NOMO-1 (cell line): ENCODE data around the gene RELCH.
A peak's percentile ranks its signal among the peaks of the same experiment; 100 is the strongest.

ENCODE experiments used
- DNase-seq, 2 experiments: peaks; one replicate each; lab custom pipeline; 2025; ENCODE audit not compliant: unreplicated experiment in 2 of 2; lab: John Stamatoyannopoulos, UW

Gene RELCH

DNA sequence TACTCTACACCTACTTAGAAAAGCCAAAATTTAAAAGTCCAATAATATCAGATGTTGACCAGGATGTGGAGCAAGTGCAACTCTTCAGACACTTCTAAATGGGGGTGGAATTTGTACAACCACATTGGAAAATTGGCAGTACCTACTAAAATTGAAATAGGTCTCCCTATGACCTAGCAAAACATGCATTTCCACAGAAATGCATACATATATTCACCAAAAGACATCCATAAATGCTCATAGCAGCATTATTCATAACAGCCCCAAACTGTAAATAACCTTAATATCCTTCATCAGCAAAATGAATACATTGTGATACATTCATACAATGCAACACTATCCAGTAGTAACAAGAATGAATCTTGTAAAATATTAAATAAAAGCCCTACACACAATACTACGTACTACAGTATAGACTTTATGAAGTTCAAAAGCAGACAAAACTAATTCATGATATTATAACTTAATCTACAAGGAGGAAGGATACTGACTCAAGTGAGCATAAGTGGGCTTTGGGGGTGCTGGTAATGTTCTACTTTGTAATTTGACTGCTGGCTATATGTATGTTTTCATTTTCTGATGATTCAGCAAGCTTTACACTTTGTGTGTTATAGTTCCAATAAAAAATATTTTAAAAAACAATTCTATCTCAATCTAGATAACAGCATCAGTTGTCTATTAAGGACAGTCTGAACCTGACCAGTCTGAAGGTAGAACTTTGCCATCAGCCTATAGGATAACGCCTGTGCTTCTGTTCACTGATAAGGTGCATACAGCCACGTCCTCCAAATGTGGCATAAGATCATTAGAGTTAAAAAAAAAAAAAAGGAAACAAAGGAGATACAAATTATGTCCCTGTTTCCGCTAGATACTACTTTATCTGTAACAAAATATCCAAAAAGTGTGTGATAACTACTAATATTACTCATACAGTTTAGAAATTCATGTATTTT is 131.4 kb downstream of the RELCH start:
- DNase-seq: no peak

DNA sequence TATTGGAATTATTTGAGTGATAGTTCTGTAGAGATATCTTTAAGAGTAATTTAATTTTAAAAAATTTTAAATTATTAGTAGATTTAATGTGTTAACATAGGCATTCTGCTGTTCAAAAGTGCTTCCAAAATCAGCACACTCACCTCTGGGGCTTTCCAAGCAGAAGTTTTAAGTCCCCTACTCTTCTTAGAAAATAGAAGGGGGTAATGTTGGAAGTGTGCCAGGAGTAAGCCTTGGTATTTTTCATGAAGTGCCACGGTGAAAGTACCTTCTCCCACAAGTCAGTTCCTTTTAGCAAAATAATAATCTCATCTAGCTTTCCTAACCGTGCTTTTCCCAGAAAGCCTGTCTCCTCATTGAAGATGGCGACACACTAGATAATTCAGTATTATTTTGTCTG is 134.1 kb downstream of the RELCH start:
- DNase-seq: no peak

DNA sequence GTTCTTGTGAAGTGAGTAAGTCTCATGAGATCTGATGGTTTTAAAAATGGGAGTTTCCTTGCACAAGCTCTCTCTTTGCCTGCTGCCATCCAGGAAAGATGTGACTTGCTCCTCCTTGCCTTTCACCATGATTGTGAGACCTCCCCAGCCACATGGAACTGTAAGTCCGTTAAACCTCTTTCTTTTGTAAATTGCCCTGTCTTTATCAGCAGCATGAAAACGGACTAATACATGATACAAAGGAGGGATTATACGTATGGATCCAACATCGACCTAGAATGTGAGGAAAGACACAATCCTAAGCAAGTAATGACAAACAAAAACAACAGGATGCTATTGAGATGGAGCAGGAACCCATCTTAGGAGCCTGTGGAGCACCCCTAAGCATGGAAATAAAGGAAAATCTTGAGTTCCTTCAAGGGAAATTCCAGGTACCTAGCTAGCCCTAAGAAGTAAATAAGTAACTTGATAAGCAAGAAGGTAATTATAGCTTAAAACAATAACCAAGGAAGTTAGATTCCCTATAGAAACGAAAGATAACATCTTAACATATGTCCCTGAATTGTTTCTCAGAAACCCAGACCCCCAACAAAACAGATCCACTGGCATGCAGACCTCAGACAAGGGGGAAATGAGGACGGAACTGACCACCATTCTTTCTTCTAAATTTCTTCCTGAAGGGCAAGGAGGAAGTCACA is 136.6 kb downstream of the RELCH start:
- no peak for DNase-seq

DNA sequence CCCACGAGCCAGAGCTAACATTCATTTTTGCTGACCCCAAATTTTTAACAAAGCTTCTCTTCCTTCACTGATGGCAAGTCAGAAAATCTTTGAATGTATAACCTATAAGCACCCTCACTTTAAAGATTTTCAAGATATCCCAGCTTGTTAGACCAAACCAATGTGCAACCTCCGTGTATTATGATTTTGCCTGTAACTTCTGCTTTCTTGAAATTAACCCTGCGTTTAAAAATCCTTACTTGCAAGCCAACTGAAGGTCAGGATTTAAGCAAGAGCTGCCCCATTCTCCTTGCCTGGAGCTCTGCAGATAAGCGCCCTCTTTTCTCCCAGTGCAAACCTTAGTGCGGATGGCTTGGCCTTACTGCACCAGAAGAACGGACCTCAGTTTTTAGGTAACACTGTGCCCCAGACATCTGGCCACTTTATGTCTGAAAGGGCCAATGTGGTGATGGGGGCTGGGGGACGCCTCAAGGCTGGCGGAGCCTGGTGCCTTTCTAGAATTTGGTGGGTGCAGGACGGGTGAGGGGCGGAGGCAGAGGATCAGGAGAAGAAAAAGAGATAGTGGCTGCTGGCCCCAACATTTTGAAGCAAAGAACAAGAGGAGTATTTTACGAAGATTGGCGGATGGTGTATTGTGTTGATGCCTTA is 137.2 kb downstream of the RELCH start:
- peak; percentile 41 to 75 for DNase-seq

DNA sequence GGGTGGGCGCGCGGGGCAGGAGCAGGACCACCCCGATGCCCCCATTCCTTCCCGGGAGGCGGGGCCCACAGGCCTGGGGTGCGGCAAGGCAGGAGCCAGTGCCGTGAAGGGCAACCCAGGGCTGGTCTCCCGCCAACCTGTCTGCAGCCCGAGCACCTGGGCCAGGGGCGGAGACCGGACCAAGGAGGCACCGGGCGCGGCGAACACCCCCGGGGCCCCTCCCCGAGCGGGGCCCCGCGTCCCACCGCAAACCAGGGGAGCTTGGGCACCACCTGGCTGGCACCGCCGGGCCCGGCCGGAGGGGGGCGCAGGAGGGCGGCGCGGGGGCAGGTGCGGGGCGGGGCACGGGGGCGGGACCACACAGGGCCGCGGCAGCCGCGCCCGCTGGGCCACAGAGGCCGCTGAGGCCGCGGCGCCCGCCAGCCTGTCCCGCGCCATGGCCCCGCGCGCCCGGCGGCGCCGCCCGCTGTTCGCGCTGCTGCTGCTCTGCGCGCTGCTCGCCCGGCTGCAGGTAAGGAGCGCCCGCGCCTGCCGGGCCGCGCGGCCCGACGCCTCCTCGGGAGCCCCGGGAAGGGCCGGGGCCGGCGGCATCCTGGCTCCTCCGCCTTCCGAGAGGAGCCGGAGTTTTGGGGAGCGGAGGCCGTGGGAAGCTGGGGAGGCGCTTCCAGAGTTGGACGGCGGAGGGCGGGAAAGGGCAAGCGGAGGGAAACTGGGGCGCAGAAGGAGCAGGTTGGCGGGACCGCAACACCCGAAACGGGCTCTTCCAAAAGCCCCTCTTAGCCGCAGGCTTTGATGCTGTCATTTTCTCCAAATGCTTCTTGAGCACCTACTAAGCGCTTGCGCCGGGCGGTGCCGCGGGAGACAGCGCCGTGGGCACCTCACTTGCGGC is 138.1 kb downstream of the RELCH start, which contains the start of gene TNFRSF11A:
TSS of gene TNFRSF11A (plus strand) at position 394 of the 889 bp plus-strand sequence. CDS start at position 437, 43 bp downstream.
- DNase-seq: peak; percentile 11 to 63

DNA sequence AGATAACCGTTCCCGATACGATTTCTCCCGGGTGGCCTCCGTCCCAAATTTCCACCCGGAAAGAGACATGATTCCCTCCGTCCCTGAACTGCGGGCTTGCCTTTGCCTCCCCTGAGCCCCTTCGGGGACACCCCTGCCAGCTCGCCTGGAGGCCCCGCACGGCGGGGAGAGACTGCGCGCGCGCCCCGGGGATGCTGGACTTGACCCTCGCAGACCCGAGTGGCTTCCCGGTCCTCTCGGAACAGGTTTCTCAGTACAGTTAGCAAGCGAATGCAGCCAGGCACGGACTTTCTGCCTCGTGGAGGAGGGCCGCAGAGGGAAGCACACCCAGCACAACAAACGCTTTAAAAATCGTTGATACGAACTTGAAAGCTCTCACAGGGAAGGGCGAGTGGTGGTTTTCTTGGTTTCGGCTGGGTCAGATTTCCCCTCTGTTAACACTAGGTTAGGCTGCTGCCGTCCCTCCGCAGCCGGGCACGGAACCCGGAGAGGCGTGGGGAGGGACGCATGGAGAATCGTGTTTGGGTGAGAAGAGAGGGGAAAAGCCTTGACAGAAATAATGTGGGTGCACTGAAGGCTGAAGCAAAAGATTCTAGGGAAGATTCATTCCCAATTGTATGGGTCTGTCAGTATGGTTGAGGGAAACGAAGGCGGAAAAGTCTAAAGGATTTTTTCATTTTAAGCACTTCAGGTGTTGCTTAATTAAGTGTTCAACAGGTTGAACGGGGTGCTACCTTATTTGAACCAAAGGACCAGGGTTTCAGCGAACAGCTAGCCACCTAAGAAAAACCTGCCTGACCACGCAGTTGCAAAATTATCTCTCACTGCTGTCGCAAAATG is 139.0 kb downstream of the RELCH start:
- DNase-seq: peak in 1 of 2 experiments; percentile 17

DNA sequence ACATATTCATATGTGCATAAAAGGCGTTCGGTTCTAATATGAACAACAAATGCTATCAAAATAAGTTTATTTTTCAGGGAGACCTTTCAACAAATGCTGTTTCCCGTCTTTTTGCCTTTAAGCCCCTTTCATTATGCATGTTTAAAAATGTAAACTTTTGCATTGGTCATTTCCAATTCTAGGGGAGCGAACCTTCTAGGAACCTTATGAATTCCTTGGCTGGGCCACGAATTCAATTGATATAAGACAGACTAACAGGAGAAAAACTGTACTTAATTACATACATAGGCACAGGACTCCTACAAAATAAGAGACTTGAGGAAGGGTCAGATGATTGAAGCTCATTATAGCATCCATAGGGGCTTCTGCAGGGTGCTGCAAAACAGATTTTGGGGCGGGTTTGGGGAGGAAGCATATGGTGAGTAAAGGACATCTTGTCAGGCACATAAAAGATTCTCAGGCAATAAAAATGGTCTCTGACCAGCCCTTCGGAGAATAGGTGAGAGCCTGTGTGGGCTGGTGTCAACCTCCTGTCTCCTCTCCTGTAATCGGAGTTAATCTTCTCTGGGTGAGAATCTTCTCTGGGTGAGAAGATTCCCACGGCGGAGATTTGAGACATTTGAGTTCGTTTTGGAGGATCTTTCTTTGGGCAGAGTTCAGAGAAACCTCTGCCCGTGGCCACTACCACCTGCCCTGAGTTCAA is 139.7 kb downstream of the RELCH start:
- DNase-seq: no peak

DNA sequence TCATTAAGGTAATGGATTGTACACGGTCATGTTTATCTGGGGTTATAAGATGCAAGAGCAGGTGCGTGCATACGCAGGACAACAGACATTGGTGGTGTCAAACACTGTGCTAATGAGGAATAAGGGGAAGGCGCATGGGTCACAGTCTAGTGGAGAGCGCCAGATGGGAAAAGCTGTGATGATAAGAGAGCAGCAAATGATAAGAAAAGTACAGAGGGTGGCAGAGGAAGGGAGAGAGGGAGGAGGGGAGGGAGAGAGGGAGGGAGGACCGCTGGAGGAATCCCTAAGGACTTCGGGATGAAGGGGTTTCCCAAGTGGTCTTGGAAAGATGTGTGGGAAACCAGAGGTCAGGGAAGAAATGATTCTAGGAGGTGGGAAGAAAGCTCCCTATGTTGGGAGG is 140.9 kb downstream of the RELCH start:
- DNase-seq: no peak

DNA sequence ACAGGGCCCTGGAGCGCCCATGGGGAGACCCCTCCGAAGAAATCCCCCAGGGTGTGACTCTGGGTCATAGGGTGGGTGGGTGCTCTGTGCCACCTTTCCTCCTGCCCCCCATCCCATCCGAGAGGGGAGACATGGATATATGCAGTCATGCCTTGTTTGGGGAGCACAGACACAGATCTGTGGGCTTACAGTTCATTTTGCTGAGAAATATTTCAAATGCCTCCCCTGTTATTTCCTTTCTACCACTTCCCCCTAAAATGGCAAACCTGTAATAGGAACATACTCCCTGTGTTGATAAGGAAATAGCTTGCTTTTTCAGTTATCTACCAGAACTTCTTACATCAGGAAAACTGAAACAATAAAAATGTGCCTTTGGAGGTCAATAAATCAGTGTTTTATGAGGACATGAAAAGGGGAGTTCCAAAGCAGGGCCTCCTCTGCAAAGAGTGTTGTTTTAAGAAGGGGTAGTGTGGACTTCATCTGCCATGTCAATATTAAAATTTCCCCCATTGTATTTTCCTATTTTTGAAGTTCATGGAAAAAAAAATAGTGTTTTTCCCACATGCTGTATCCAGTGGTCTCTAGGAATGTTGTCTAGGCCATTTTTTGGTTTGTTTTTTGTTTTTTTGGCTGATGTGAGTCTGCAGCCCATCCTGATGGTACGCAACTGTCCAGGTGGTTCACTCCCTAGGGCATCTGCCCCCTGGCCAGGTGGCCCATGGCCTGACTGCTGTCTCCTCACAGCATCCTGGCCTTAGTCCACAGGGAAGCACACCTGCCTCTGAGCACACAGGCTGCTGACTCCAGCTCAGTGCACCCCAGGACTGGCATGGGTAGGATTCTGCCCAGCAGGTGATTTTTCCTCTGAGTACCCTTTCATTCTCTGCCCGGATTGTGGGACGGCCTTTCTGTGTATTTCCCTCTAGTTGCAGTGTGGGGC is 141.8 kb downstream of the RELCH start:
- DNase-seq: no peak

DNA sequence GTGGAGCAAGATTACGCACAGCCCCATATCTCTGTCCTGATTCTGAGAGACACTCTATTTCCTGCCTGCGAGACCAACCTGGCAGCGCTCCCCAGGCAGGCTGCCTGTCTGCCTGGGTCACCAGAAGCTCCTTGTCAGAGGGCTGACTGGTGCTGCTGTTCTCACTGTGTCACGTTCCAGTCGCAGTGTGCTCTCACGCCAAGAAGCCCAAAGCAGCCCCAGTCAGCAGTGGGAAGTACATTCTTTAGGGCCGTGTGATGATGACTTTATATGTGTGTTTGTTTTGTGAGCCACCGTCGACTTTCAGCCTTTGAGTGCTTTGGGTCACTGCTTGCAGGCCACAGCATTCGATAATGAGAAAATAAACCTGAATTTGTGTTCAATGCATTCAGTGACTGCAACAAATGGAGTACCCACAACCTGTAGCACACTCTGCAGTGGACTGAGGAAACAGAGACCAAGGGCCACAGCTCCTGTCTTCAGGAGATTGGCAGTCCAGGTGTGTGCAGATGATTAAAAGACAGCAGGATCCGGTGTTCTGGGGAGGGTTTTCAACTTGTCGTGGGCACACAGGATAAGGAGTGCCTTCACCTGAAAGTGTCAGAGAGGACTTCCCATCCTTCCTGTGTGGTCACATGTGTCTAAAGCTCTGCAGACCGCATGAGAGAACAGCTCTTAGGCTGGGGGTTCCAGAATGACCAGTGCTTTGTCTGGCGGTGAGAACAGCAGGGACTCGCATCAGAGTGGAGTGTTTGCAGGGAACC is 142.8 kb downstream of the RELCH start:
- no peak for DNase-seq

DNA sequence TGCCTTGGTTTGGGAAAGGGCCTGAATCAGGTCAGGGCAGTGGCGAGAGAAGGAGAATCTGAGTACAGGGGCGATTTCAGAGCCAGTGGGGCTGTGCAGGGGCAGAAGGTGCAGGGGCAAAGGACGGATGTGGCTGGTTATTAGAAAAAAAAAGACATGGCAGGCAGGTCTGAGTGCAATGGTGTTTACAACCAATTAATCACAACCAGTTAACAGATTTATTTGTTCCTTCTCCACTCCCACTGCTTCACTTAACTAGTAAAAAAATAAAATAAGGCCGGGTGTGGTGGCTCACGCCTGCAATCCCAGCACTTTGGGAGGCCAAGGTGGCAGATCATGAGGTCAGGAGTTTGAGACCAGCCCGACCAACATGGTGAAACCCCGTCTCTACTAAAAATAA is 143.6 kb downstream of the RELCH start:
- DNase-seq: no peak

DNA sequence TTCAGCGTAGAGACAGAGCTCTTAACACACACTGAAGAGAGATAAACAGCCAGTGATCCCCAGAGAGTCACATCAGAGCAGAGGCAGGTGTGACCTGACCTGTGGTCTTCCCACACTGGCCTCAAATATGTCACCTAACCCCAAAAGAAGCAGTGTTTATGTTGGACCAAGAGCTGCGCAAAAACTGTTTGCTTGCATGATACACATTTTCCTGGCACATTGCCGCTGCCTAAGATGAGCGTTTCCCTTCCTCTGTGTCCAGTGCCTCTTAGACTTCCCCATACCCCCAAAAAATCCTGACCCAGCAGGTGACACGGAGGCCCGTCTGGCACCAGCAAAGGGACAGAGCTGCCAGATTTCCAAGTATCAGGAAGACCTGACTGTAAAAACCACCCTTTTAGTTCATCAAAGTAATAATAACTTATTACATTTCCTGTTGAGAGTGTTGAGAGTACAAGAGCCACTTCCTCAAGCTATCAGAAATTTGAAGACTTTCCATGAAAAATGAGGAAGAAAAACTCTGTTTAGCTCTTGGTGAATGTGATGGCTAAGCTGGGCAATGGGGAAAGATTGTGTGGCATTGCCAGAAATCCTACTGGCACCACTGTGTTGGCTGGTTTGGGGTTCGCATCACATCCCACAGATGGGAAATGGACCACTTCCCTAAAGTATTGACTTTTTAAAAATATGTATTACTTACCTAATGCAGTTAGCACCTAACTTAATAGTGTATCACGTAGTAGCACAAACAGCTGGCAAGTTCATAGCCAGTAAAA is 144.7 kb downstream of the RELCH start:
- peak in 1 of 2 experiments; percentile 51 for DNase-seq

DNA sequence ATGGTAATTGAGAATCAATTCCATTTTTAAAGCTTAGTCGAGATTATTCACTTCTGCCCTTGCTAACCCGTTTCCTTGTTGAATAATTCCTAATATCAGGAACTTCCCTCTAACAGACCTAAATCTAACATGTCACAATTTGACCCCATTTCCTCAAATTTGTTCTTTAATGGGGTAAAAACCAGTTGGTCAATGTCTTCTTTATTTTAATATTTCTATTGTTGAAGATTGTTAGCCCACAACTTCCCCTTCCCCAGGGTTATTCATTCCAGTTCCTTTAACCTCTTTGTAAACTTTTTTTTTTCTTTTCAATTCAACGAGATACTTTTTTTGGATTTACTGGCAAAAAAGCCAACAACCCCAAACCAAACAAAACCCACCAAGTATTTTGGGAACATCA is 145.4 kb downstream of the RELCH start:
- DNase-seq: peak; percentile 11 to 56

DNA sequence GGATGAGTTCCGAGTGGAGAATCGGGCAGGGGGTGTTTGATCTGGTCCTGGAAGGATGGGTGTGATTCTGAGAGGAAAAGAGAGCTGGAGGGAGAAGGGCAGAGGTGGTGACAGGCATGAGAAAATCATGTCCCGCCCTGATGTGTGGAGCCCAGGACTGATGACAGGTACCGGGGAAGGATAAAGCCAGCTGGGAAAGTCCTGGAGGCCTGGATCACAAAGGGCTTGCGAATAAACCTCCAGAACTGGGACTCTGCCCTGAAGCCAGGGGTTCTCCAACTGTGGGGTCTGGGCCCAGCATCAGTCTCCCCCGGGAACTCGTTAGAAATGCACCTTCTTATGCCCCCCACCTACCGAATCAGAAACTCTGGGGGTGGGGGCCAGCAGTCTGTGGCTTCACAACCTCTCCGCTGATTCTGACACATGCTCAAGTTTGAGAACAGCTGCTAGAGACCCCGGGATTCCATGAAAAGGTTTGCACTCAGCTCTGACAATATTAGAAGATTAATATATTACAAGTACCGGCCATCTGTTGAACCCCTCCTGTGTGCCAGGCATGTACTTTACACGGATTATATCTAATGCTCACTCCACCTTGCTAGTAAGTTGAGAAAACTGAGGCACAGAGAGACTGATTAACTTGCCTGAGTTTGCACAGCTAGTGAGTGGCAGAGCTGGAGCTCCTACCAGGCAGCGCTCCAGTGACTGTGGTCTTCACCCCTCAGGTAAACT is 146.1 kb downstream of the RELCH start:
- DNase-seq: no peak

DNA sequence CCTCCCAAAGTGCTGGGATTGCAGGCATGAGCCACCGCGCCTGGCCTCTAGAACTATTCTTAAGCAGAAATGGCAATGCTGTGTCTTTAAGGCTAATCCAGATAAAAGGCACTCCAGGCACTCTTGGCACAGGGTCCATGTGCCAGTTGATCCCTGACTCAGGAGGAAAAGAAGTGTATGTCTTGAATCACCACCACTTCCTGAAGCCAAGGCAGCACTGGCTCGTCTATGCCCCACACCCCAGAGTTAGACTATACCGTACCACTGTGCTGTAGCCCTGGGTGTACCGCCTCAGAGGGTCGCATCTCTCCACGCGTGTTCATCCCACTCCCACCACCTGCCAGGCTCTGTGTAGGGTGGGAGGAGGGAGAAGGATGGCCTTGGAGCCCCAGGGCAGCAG is 147.1 kb downstream of the RELCH start:
- no peak for DNase-seq

DNA sequence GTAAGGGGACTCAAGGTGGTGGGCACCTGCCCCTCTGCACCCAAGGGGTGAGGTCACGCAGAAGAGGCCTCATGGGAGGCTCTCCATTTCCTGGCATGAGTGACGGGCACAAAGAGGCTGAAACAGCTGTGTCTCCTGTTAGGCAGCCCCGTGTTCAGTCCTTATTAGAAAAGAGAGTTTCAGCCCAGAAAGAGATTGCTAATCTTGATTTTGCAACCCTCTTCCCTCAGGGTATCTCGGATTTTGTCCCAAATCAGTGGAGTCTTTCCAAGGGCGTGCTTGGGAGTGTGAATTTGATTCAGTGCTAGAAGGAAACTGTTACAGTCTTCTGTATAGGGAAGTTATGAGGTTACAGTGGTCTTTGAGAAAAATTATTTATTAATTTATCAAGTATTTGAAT is 148.4 kb downstream of the RELCH start:
- no peak for DNase-seq
